Tibial nerve (tissue), 4 donors: ENCODE measurements around the gene NEDD4L. TPM values are rescaled to one million over a fixed set of nuclear protein-coding genes. Genes with fewer than 3 reads are reported as not detected.

ENCODE experiments used
- DNase-seq, 2 donors: peaks; one replicate each; pipeline ENCODE4 v3.0.0-alpha.2; 2019; ENCODE audit warnings: low spot score in 2 of 2
- H3K27ac ChIP-seq, 4 donors: fragments of 200-600 bp; sonication (generic) in 3 of 4; one replicate each; pipeline ENCODE4 v1.5.1; 2017 to 2019; ENCODE audit warnings: mild to moderate bottlenecking in 1 of 4
- H3K27me3 ChIP-seq, 2 donors: fragments of 200-600 bp; sonication (generic) in 1 of 2; one replicate each; pipeline versions ENCODE4 v1.5.1 to v1.6.0; 2017 to 2019
- H3K36me3 ChIP-seq, 3 donors: fragments of 200-600 bp; sonication (generic); one replicate each; pipeline ENCODE4 v1.5.1; 2018 to 2019
- H3K4me1 ChIP-seq, 4 donors: fragments of 200-600 bp; sonication (generic) in 3 of 4; one replicate each; pipeline ENCODE4 v1.5.1; 2017 to 2019
- H3K4me3 ChIP-seq, 4 donors: fragments of 200-600 bp; sonication (generic) in 3 of 4; one replicate each; pipeline ENCODE4 v1.5.1; 2017 to 2019; ENCODE audit warnings: mild to moderate bottlenecking in 1 of 4, moderate library complexity in 1 of 4
- H3K9me3 ChIP-seq, 4 donors: fragments of 200-600 bp; sonication (generic) in 3 of 4; one replicate each; pipeline ENCODE4 v1.5.1; 2017 to 2019
- CTCF ChIP-seq, 5 experiments: fragments of 200-600 bp in 3 of 5; fragments of 450-650 bp in 2 of 5; sonication (generic) in 3 of 5; IDR thresholded peaks; one replicate each; pipeline ENCODE4 v1.5.1; 2016 to 2019; ENCODE audit warnings: antibody characterized with exemption in 5 of 5, mild to moderate bottlenecking in 3 of 5, moderate library complexity in 2 of 5
- EP300 ChIP-seq, 2 donors: sonication (generic); formaldehyde crosslinking; IDR thresholded peaks; one replicate each; pipeline ENCODE4 v1.6.1; 2017; ENCODE audit warnings: antibody characterized with exemption in 2 of 2, mild to moderate bottlenecking in 1 of 2
- POLR2A ChIP-seq, 2 donors: fragments of 450-650 bp; IDR thresholded peaks; one replicate each; pipeline ENCODE4 v1.6.1; 2017; ENCODE audit warnings: antibody characterized with exemption in 2 of 2, mild to moderate bottlenecking in 2 of 2, moderate library complexity in 2 of 2
- WGBS, 2 donors: methylation state at CpG; one replicate each; pipeline ENCODE4 v1.1.5; 2018; 5-methylcytosine and 5-hydroxymethylcytosine counted together
- total RNA-seq, 4 donors: library from RNA; depleted of rRNA; stranded (reverse); fragments of >200 nt; gene quantifications; one replicate each; pipeline ENCODE4 v1.1.0, GENCODE V29; 2016

Gene NEDD4L
- total RNA-seq, 4 donors from 2014 or later = 15.3 to 59.9 (median 26.8) TPM

GRCh38 chr18:58253871-58254270 is 209.8 kb downstream of the NEDD4L start:
- Histone ChIP-seq H3K36me3 (peaks cover 0 to 12% (median 0%) of the 10 kb centered on the region in 3 donors), H3K4me1 (no peaks in the 10 kb centered on the region), H3K27me3 (no peaks in the 10 kb centered on the region), H3K4me3 (no peak overlapping the region), H3K27ac (no peak overlapping the region), H3K9me3 (no peaks in the 10 kb centered on the region)
- no peak for DNase-seq
- 79% methylated on average over 1 of the region's 1 CpG for WGBS, 2 donors
- TF ChIP-seq EP300 (IDR thresholded peaks at IDR 0.05) (no peak), CTCF (IDR thresholded peaks at IDR 0.05) (no peak), POLR2A (IDR thresholded peaks at IDR 0.05) (no peak)

GRCh38 chr18:58254873-58255511 is 211.0 kb downstream of the NEDD4L start:
- peaks cover 0 to 12% (median 0%) of the 10 kb centered on the region in 3 donors for H3K36me3 ChIP-seq
- no peaks in the 10 kb centered on the region for H3K27me3 ChIP-seq
- H3K4me1 ChIP-seq = no peaks in the 10 kb centered on the region
- WGBS, 2 donors = 87 to 88% methylated on average over 17 of the region's 17 CpGs
- TF ChIP-seq EP300 (IDR thresholded peaks at IDR 0.05) (no peak), CTCF (IDR thresholded peaks at IDR 0.05) (no peak), POLR2A (IDR thresholded peaks at IDR 0.05) (no peak)
- H3K4me3 ChIP-seq = no peak overlapping the region
- H3K27ac ChIP-seq = no peak overlapping the region
- H3K9me3 ChIP-seq = no peaks in the 10 kb centered on the region
- no peak for DNase-seq

- Histone ChIP-seq H3K36me3 (peaks cover 0 to 12% (median 0%) of the 10 kb centered on the region in 3 donors), H3K4me1 (no peaks in the 10 kb centered on the region), H3K27ac (no peak overlapping the region), H3K9me3 (no peaks in the 10 kb centered on the region), H3K27me3 (no peaks in the 10 kb centered on the region), H3K4me3 (no peak overlapping the region)
- TF ChIP-seq EP300 (IDR thresholded peaks at IDR 0.05) (no peak), CTCF (IDR thresholded peaks at IDR 0.05) (no peak), POLR2A (IDR thresholded peaks at IDR 0.05) (no peak)
- no peak for DNase-seq
- WGBS, 2 donors = 97 to 99% methylated on average over 43 to 67 of the region's 67 CpGs
Measured at GRCh38 chr18:58255701-58256311, 211.8 kb downstream of the NEDD4L start.

GRCh38 chr18:58256316-58257080 is 212.5 kb downstream of the NEDD4L start:
- no peaks in the 10 kb centered on the region for H3K27me3 ChIP-seq
- H3K4me1 ChIP-seq = no peaks in the 10 kb centered on the region
- no peak overlapping the region for H3K27ac ChIP-seq
- no peak overlapping the region for H3K4me3 ChIP-seq
- no peak for DNase-seq
- TF ChIP-seq EP300 (IDR thresholded peaks at IDR 0.05) (no peak), CTCF (IDR thresholded peaks at IDR 0.05) (no peak), POLR2A (IDR thresholded peaks at IDR 0.05) (no peak)
- 96 to 98% methylated on average over 28 to 39 of the region's 39 CpGs for WGBS, 2 donors
- no peaks in the 10 kb centered on the region for H3K9me3 ChIP-seq
- H3K36me3 ChIP-seq = peaks cover 0 to 12% (median 0%) of the 10 kb centered on the region in 3 donors

GRCh38 chr18:58257461-58257860 is 213.4 kb downstream of the NEDD4L start:
- Histone ChIP-seq H3K27ac (no peak overlapping the region), H3K9me3 (no peaks in the 10 kb centered on the region), H3K4me1 (no peaks in the 10 kb centered on the region), H3K27me3 (no peaks in the 10 kb centered on the region), H3K4me3 (no peak overlapping the region), H3K36me3 (peaks cover 0 to 12% (median 0%) of the 10 kb centered on the region in 3 donors)
- DNase-seq = no peak
- TF ChIP-seq CTCF (IDR thresholded peaks at IDR 0.05) = no peak
- TF ChIP-seq EP300 (IDR thresholded peaks at IDR 0.05) = no peak
- TF ChIP-seq POLR2A (IDR thresholded peaks at IDR 0.05) = no peak
- 73 to 74% methylated on average over 9 of the region's 9 CpGs for WGBS, 2 donors
